Lower leg skin (tissue), 4 donors: Measurements from ENCODE around the gene ANXA4. TPM values are rescaled to one million over a fixed set of nuclear protein-coding genes. Genes with fewer than 3 reads are reported as not detected.
A peak's percentile ranks its signal among the peaks of the same experiment; 100 is the strongest.

ENCODE experiments used
- DNase-seq, 2 donors: peaks; one replicate each; pipeline ENCODE4 v3.0.0-alpha.2; 2019; ENCODE audit warnings: low spot score in 2 of 2
- H3K4me3 ChIP-seq: fragments of 200-600 bp; sonication (generic); 2 replicates; pipeline ENCODE4 v1.5.1; 2017; ENCODE audit warnings: mild to moderate bottlenecking, low read depth; ENCODE audit not compliant: poor library complexity, severe bottlenecking
- CTCF ChIP-seq, 3 donors: fragments of 450-650 bp; IDR thresholded peaks; one replicate each; pipeline ENCODE4 v1.5.1; 2016; ENCODE audit warnings: antibody characterized with exemption in 3 of 3, mild to moderate bottlenecking in 3 of 3, moderate library complexity in 2 of 3
- POLR2A ChIP-seq, 2 donors: fragments of 450-650 bp; IDR thresholded peaks; one replicate each; pipeline ENCODE4 v1.6.1; 2016 to 2017; ENCODE audit warnings: antibody characterized with exemption in 2 of 2, mild to moderate bottlenecking in 1 of 2, moderate library complexity in 1 of 2
- WGBS, 2 donors: methylation state at CpG; one replicate each; pipeline ENCODE4 v1.1.5; 2018; 5-methylcytosine and 5-hydroxymethylcytosine counted together
- intact Hi-C: fragments of 100-400 bp; cut with DNase I; formaldehyde crosslinking; loops from one replicate; pipeline ENCODE4 v1.15.0; 2023; ENCODE audit warnings: low total_unique reads
- total RNA-seq, 4 donors: library from RNA; depleted of rRNA; stranded (reverse); fragments of >200 nt; gene quantifications; one replicate each; pipeline ENCODE4 v1.1.0, GENCODE V29; 2016

Gene ANXA4
- total RNA-seq, 4 donors from 2014 or later, result 60.2 to 107 (median 64.9) TPM

- intact Hi-C loops, result no loop called here
- DNase-seq, result no peak
- H3K4me3 ChIP-seq, result no peak overlapping the region
- 66 to 67% methylated on average over 7 of the region's 7 CpGs for WGBS, 2 donors
- TF ChIP-seq POLR2A (IDR thresholded peaks at IDR 0.05), result no peak
- TF ChIP-seq CTCF (IDR thresholded peaks at IDR 0.05), result peak in 1 of 3 donors; percentile 24
Observed at GRCh38 chr2:69789175-69789721, 47.3 kb downstream of the ANXA4 start.

- no peak for TF ChIP-seq POLR2A (IDR thresholded peaks at IDR 0.05)
- TF ChIP-seq CTCF (IDR thresholded peaks at IDR 0.05), result no peak
- WGBS, 2 donors, result 56 to 64% methylated on average over 7 of the region's 7 CpGs
- DNase-seq, result no peak
- intact Hi-C loops, result no loop called here
- H3K4me3 ChIP-seq, result no peak overlapping the region
Observed at GRCh38 chr2:69789772-69790600, 48.1 kb downstream of the ANXA4 start.

DNA sequence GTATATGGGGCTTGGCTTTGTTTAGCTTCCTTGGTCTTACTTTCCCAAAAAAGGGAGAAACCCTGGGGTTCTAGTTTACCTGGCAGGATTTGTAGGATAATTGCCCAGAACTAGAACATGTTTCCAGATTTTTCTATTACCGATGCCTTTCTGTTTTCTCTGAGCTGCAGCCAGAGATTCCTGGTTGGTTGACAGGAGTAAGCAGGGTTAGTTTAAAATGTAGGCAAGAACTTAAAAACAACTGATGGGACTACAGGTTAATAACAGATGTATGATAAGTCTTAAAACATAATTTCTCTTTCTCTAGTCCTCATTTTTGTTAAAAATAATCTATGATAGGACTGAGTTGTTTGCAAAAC lies 48.6 kb downstream of the ANXA4 start:
- intact Hi-C loops, result no loop called here
- H3K4me3 ChIP-seq, result no peak overlapping the region
- no peak for DNase-seq
- 16 to 29% methylated on average over 1 of the region's 1 CpG for WGBS, 2 donors
- TF ChIP-seq CTCF (IDR thresholded peaks at IDR 0.05) (no peak), POLR2A (IDR thresholded peaks at IDR 0.05) (no peak)

DNA sequence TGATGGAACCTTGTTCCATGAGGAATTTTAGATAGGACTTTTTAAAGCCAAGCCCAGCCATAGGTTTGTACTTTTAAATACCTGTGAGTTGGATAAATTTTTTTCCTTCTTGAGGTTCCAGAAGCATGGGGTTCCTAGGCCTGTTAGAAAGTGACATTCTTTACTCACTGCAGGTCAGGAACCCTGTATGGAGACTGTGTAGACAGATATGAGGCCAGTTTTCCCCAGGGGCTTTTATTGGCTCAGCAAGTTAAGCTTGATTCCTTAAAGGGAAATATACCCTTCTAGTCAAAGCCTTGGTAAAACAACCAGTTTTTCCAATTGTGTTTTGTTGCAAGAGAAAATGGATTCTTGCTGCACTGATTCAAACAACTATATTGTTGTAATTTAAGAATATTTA lies 49.1 kb downstream of the ANXA4 start:
- intact Hi-C loops, result no loop called here
- TF ChIP-seq POLR2A (IDR thresholded peaks at IDR 0.05) (no peak), CTCF (IDR thresholded peaks at IDR 0.05) (no peak)
- DNase-seq, result no peak
- no peak overlapping the region for H3K4me3 ChIP-seq

DNA sequence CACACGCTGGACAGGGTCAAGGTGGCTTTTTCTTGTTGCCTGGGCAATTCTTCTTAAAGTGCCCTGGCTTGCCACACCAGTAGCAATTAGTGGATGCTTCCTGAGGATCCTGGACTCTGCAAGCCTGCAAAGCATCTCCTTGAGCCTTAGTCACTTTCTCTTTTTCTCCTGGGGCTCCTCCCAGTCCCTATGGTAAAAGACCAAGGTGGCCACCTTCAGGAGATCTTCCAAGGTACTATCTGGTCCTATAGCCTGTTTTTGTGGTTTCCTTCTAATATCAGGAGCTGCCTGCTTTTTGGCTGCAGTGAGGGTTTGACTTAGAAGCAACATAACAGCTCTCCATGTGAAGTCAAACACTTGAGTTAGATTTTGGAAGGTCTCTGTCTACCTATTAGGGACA lies 54.2 kb downstream of the ANXA4 start:
- 92 to 93% methylated on average over 1 of the region's 1 CpG for WGBS, 2 donors
- no peak for DNase-seq
- intact Hi-C loops, result no loop called here
- TF ChIP-seq CTCF (IDR thresholded peaks at IDR 0.05), result no peak
- no peak for TF ChIP-seq POLR2A (IDR thresholded peaks at IDR 0.05)
- H3K4me3 ChIP-seq, result no peak overlapping the region
